ENCODE measurements around the gene RPAP2.

RPAP2 gene

GRCh38 chr1:92326681-92327080, 27.8 kb downstream of the RPAP2 start:
- no peak overlapping the region for H3K4me2 ChIP-seq (ENCODE audit: low read length)
- no peak overlapping the region for H3K4me3 ChIP-seq (ENCODE audit: low read depth, low read length, poor library complexity, severe bottlenecking)
- H3K9me3 ChIP-seq (ENCODE audit: low read length), result peaks cover 2% of the 10 kb centered on the region; the same call in 1 of the 2 replicates
- no peaks in the 10 kb centered on the region for H3K4me1 ChIP-seq (ENCODE audit: insufficient read depth, low read length, severe bottlenecking)
- TF ChIP-seq EZH2 (IDR thresholded peaks at IDR 0.05; ENCODE audit: borderline replicate concordance, low read length), result no peak
- TF ChIP-seq, protein P1, sequence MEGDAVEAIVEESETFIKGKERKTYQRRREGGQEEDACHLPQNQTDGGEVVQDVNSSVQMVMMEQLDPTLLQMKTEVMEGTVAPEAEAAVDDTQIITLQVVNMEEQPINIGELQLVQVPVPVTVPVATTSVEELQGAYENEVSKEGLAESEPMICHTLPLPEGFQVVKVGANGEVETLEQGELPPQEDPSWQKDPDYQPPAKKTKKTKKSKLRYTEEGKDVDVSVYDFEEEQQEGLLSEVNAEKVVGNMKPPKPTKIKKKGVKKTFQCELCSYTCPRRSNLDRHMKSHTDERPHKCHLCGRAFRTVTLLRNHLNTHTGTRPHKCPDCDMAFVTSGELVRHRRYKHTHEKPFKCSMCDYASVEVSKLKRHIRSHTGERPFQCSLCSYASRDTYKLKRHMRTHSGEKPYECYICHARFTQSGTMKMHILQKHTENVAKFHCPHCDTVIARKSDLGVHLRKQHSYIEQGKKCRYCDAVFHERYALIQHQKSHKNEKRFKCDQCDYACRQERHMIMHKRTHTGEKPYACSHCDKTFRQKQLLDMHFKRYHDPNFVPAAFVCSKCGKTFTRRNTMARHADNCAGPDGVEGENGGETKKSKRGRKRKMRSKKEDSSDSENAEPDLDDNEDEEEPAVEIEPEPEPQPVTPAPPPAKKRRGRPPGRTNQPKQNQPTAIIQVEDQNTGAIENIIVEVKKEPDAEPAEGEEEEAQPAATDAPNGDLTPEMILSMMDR (IDR thresholded peaks at IDR 0.05; ENCODE audit: low read length), result no peak
- H3K27me3 ChIP-seq (ENCODE audit: insufficient read depth, low read length), result no peaks in the 10 kb centered on the region
- H3K36me3 ChIP-seq (ENCODE audit: insufficient read depth, low read length), result peaks cover 52% of the 10 kb centered on the region
- H3K9ac ChIP-seq (ENCODE audit: low read length), result no peak overlapping the region
- H3K27ac ChIP-seq (ENCODE audit: low read depth, low read length, poor library complexity, severe bottlenecking), result no peak overlapping the region
- H3F3A ChIP-seq (ENCODE audit: insufficient read depth, low read length), result no peaks in the 10 kb centered on the region
- no peaks in the 10 kb centered on the region for H3K79me2 ChIP-seq (ENCODE audit: insufficient read depth, low read length)
- no peaks in the 10 kb centered on the region for H4K20me1 ChIP-seq (ENCODE audit: insufficient read depth, low read length)
- no peak overlapping the region for H2AFZ ChIP-seq (ENCODE audit: low read length)
- no peaks in the 10 kb centered on the region for H3K9me2 ChIP-seq (ENCODE audit: low read depth, low read length)

GRCh38 chr1:92327794-92328193, 28.9 kb downstream of the RPAP2 start:
- TF ChIP-seq, protein P1 (IDR thresholded peaks at IDR 0.05; ENCODE audit: low read length), result no peak
- TF ChIP-seq EZH2 (IDR thresholded peaks at IDR 0.05; ENCODE audit: borderline replicate concordance, low read length), result no peak
- H3K36me3 ChIP-seq (ENCODE audit: insufficient read depth, low read length), result peaks cover 52% of the 10 kb centered on the region
- no peaks in the 10 kb centered on the region for H3K4me1 ChIP-seq (ENCODE audit: insufficient read depth, low read length, severe bottlenecking)
- no peak overlapping the region for H3K9ac ChIP-seq (ENCODE audit: low read length)
- H3K9me3 ChIP-seq (ENCODE audit: low read length), result peaks cover 2% of the 10 kb centered on the region; the same call in 1 of the 2 replicates
- no peak overlapping the region for H3K4me2 ChIP-seq (ENCODE audit: low read length)
- no peaks in the 10 kb centered on the region for H4K20me1 ChIP-seq (ENCODE audit: insufficient read depth, low read length)
- H3K4me3 ChIP-seq (ENCODE audit: low read depth, low read length, poor library complexity, severe bottlenecking), result no peak overlapping the region
- no peaks in the 10 kb centered on the region for H3K9me2 ChIP-seq (ENCODE audit: low read depth, low read length)
- H2AFZ ChIP-seq (ENCODE audit: low read length), result no peak overlapping the region
- no peaks in the 10 kb centered on the region for H3K79me2 ChIP-seq (ENCODE audit: insufficient read depth, low read length)
- no peaks in the 10 kb centered on the region for H3F3A ChIP-seq (ENCODE audit: insufficient read depth, low read length)
- no peak overlapping the region for H3K27ac ChIP-seq (ENCODE audit: low read depth, low read length, poor library complexity, severe bottlenecking)
- H3K27me3 ChIP-seq (ENCODE audit: insufficient read depth, low read length), result no peaks in the 10 kb centered on the region

DNA sequence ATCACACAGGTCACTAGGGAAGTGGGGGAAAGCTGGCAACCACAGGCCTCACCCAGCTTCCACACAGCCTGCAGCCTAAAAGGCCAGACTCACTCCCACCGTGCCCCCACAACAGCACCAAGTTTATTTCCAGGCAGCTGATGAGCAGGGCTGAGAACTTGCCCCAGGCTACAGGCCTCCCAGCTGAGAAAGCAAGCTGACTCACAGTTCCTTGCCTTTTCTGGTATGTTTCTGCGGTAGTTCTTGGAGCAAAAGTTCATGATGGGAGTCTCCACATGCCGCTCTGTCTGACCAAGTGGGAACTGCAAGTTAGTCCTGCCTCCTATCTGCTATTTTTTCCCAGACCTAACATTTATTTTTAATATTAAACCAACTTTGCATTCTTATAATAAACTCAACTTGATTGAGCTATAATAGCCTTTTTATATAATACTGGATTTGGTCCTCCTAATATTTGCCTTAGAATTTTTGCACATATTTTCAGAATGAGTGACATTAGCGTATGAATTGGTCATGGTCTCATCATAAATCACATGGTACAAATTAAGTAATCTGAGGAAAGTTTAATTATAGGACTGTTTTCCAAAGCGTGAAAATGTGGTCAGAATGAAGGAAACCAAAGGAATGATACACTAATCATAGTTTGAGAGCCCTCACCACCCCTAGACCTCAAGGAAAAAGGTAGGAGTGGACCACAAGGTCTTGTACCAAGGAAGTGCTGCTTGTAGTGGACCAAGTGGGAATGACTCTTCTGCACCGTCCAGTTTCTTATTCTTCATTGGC, 30.7 kb downstream of the RPAP2 start:
- H3K36me3 ChIP-seq (ENCODE audit: insufficient read depth, low read length), result peaks cover 48% of the 10 kb centered on the region
- H3F3A ChIP-seq (ENCODE audit: insufficient read depth, low read length), result no peaks in the 10 kb centered on the region

More for the DNA sequence above, 30.7 kb downstream of the RPAP2 start:
- Histone ChIP-seq H3K9ac (ENCODE audit: low read length) (no peak overlapping the region), H3K9me3 (ENCODE audit: low read length) (peaks cover 2% of the 10 kb centered on the region; the same call in 1 of the 2 replicates), H2AFZ (ENCODE audit: low read length) (no peak overlapping the region), H4K20me1 (ENCODE audit: insufficient read depth, low read length) (no peaks in the 10 kb centered on the region), H3K4me3 (ENCODE audit: low read depth, low read length, poor library complexity, severe bottlenecking) (no peak overlapping the region), H3K4me2 (ENCODE audit: low read length) (no peak overlapping the region), H3K27ac (ENCODE audit: low read depth, low read length, poor library complexity, severe bottlenecking) (no peak overlapping the region), H3K79me2 (ENCODE audit: insufficient read depth, low read length) (no peaks in the 10 kb centered on the region), H3K4me1 (ENCODE audit: insufficient read depth, low read length, severe bottlenecking) (no peaks in the 10 kb centered on the region), H3K9me2 (ENCODE audit: low read depth, low read length) (no peaks in the 10 kb centered on the region), H3K27me3 (ENCODE audit: insufficient read depth, low read length) (no peaks in the 10 kb centered on the region)
- TF ChIP-seq EZH2 (IDR thresholded peaks at IDR 0.05; ENCODE audit: borderline replicate concordance, low read length), result no peak
- TF ChIP-seq, protein P1 (IDR thresholded peaks at IDR 0.05; ENCODE audit: low read length), result no peak
